A673 (cell line): ENCODE measurements around the gene MCAM.

ENCODE experiments used
- CTCF ChIP-seq: fragments of 300-800, 200-600 bp; sonication (generic); conservative IDR thresholded peaks from 2 replicates; pipeline ENCODE4 v1.5.1; 2017; ENCODE audit warnings: low read depth, mild to moderate bottlenecking, antibody characterized with exemption, low read length, moderate library complexity, mixed read lengths
- EZH2 ChIP-seq: fragments of 200-600 bp; sonication (generic); IDR thresholded peaks from 2 replicates; pipeline ENCODE4 v1.6.1; 2017; ENCODE audit warnings: borderline replicate concordance, low read depth, mild to moderate bottlenecking, mixed read lengths, antibody characterized with exemption, low read length; ENCODE audit not compliant: poor library complexity, severe bottlenecking

DNA sequence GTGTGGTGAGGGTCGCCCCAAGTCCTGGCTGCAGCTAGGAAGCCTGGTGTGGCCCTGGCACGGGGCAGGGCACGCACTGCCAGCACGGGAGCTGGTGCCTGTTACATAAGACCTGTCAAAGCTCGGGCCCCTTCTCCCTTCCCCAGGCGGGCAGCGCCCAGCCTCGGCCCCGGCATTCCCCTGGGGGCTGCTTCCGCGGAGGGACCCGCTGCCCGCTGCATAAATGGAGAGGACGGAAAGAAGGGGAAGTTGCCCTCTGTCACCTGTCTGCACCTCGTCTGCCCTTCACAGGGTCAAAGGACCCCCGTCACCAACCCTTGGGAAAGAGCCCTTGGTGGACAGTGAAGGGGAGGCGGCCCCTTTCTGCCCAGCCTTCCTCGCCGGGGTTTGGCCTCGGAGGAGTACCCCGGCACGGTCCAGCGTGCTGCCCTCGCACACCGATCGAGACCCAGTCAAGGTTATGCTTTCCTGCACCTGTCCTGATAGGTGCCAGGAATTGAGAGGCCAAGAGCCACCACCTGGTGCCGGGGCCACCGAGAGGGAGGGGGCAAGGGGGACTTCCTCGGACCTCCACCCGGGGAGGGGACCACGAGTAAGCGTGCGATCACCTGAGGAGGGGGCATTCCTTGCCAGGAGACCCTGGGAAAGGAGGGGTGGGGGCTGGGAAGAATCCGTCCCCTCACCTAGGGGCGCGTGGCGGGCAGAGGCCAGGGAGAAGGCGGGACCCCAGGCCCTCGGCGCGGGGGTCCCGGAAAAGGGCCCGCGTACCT lies 46.3 kb upstream of the MCAM start:
- no peak for TF ChIP-seq CTCF
- TF ChIP-seq EZH2 = no peak
